HepG2 (cell line): ENCODE measurements around the gene MRPL42. TPM values are rescaled to one million over a fixed set of nuclear protein-coding genes. Genes with fewer than 3 reads are reported as not detected.

Source experiments
- CHCHD3 ChIP-seq: sonication (generic); formaldehyde crosslinking; IDR thresholded peaks from 2 replicates; pipeline ENCODE4 v1.8.0; 2022; ENCODE audit warnings: mild to moderate bottlenecking, missing genetic modification reagents, moderate library complexity
- DBP ChIP-seq: sonication (generic); formaldehyde crosslinking; IDR thresholded peaks from 2 replicates; pipeline ENCODE4 v1.4.0; 2020; ENCODE audit warnings: missing genetic modification reagents; ENCODE audit errors: not compliant biosample characterization
- NR2C2 ChIP-seq: sonication (generic); formaldehyde crosslinking; IDR thresholded peaks from 2 replicates; pipeline ENCODE4 v1.4.0; 2020; ENCODE audit warnings: missing genetic modification reagents, mild to moderate bottlenecking, moderate library complexity, borderline replicate concordance
- RNF219 ChIP-seq: sonication (generic); formaldehyde crosslinking; IDR thresholded peaks from 2 replicates; pipeline ENCODE4 v1.5.0; 2020; ENCODE audit warnings: mild to moderate bottlenecking, missing genetic modification reagents
- SOX13 ChIP-seq, 3 experiments: fragments of 450-650 bp in 1 of 3; sonication (generic) in 1 of 3; formaldehyde crosslinking in 1 of 3; IDR thresholded peaks in 2 of 3; conservative IDR thresholded peaks in 1 of 3; 2 replicates each; pipeline versions ENCODE4 v1.5.0 to v1.6.1; 2016 to 2020; ENCODE audit warnings: antibody characterized with exemption in 1 of 3, mild to moderate bottlenecking in 1 of 3, missing compliant biosample characterization in 1 of 3, missing genetic modification reagents in 1 of 3, moderate library complexity in 1 of 3
- SSRP1 ChIP-seq: IDR thresholded peaks from 2 replicates; pipeline ENCODE4 v1.6.1; 2016; ENCODE audit warnings: control low read depth
- U2AF1 ChIP-seq: fragments of 200-400 bp; formaldehyde crosslinking; optimal IDR thresholded peaks from 2 replicates; pipeline ENCODE3; 2017; ENCODE audit warnings: mild to moderate bottlenecking, low read depth, low read length
- YEATS4 ChIP-seq: sonication (generic); formaldehyde crosslinking; IDR thresholded peaks from 2 replicates; pipeline ENCODE4 v1.4.0; 2020; ENCODE audit warnings: missing genetic modification reagents, borderline replicate concordance
- YY1 ChIP-seq: IDR thresholded peaks from 2 replicates; pipeline ENCODE4 v1.6.1; 2011; ENCODE audit warnings: low read length, low read depth, moderate library complexity, mild to moderate bottlenecking; ENCODE audit not compliant: insufficient read depth, insufficient replicate concordance
- ZC3H13 ChIP-seq: sonication (generic); formaldehyde crosslinking; IDR thresholded peaks from 2 replicates; pipeline ENCODE4 v1.8.1; 2023; ENCODE audit warnings: mild to moderate bottlenecking, missing genetic modification reagents, moderate library complexity
- ZFP41 ChIP-seq: sonication (generic); formaldehyde crosslinking; IDR thresholded peaks from 2 replicates; pipeline ENCODE4 v1.4.0; 2020; ENCODE audit warnings: mild to moderate bottlenecking, missing genetic modification reagents, borderline replicate concordance
- ZNF274 ChIP-seq: sonication (generic); formaldehyde crosslinking; IDR thresholded peaks from 2 replicates; pipeline ENCODE4 v1.5.1; 2020; ENCODE audit warnings: mild to moderate bottlenecking, missing genetic modification reagents
- ZNF414 ChIP-seq: sonication (generic); formaldehyde crosslinking; IDR thresholded peaks from 2 replicates; pipeline ENCODE4 v1.5.0; 2020; ENCODE audit warnings: missing genetic modification reagents
- ZNF724P ChIP-seq: sonication (generic); formaldehyde crosslinking; IDR thresholded peaks from 2 replicates; pipeline ENCODE4 v1.8.0; 2022; ENCODE audit warnings: missing genetic modification reagents, borderline replicate concordance
- ZSCAN9 ChIP-seq: IDR thresholded peaks from 2 replicates; pipeline ENCODE4 v1.6.1; 2016; ENCODE audit warnings: borderline replicate concordance
- polyA plus RNA-seq, 8 experiments: library from polyadenylated mRNA; depleted of rRNA in 3 of 8; stranded (reverse) in 7 of 8; unstranded in 1 of 8; fragments of >200 nt; fragmentation: Illumina TruSeq in 4 of 8; extraction: Trizol in 4 of 8; gene quantifications; 2 replicates each; pipeline versions ENCODE4 v1.2.1 to v1.2.3, GENCODE V29; 2011 to 2016; ENCODE audit warnings: low read depth in 4 of 8, missing spikeins in 1 of 8, mixed read lengths in 1 of 8; ENCODE audit not compliant: insufficient read depth in 1 of 8
- total RNA-seq, 5 experiments: library from RNA; depleted of rRNA; stranded (reverse); fragments of >200 nt; fragmentation: Illumina TruSeq; extraction: Trizol; gene quantifications; 2 replicates each; pipeline ENCODE4 v1.2.3, GENCODE V29; 2016; ENCODE audit warnings: low read depth in 1 of 5
- TF ChIP-seq, protein P1 (sequence below): sonication (generic); formaldehyde crosslinking; IDR thresholded peaks from 2 replicates; pipeline ENCODE4 v1.8.0; 2022; ENCODE audit warnings: mild to moderate bottlenecking, missing genetic modification reagents, borderline replicate concordance
- TF ChIP-seq, protein P2 (sequence below): sonication (generic); formaldehyde crosslinking; IDR thresholded peaks from 2 replicates; pipeline ENCODE4 v1.8.1; 2022; ENCODE audit warnings: mild to moderate bottlenecking, missing genetic modification reagents
- TF ChIP-seq, protein P3 (sequence below): sonication (generic); formaldehyde crosslinking; conservative IDR thresholded peaks from 2 replicates; pipeline ENCODE4 v1.8.0; 2022; ENCODE audit warnings: mild to moderate bottlenecking, moderate library complexity, missing genetic modification reagents

Gene MRPL42
- total and polyA plus RNA-seq, 2 of the 13 experiments (the other 11 are each of a cell fraction or from before 2014, with no cell fraction given), result 93.3 to 148 TPM

- TF ChIP-seq, protein P1, sequence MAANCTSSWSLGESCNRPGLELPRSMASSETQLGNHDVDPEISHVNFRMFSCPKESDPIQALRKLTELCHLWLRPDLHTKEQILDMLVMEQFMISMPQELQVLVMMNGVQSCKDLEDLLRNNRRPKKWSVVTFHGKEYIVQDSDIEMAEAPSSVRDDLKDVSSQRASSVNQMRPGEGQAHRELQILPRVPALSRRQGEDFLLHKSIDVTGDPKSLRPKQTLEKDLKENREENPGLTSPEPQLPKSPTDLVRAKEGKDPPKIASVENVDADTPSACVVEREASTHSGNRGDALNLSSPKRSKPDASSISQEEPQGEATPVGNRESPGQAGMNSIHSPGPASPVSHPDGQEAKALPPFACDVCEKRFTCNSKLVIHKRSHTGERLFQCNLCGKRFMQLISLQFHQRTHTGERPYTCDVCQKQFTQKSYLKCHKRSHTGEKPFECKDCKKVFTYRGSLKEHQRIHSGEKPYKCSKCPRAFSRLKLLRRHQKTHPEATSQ, result peak; percentile 76; the same call in 1 of the 2 replicates
- peak; percentile 71; the same call in 1 of the 2 replicates for TF ChIP-seq CHCHD3 (CRISPR knock-in tag)
- TF ChIP-seq SSRP1 (CRISPR knock-in tag), result no peak
- peak; percentile 91 for TF ChIP-seq YY1
- TF ChIP-seq SOX13 (IDR thresholded peaks at IDR 0.05), result no peak
- peak in 1 of 2 experiments; percentile 39; a peak in 2 of 4 replicates for TF ChIP-seq SOX13 (CRISPR knock-in tag; conservative IDR thresholded peaks at IDR 0.05 in 1 of 2, IDR thresholded peaks at IDR 0.05 in 1 of 2)
- peak; percentile 95 for TF ChIP-seq YEATS4 (CRISPR knock-in tag)
- TF ChIP-seq NR2C2 (CRISPR knock-in tag), result peak; percentile 93
- peak; percentile 47; the same call in 1 of the 2 replicates for TF ChIP-seq ZSCAN9 (CRISPR knock-in tag)
- peak; percentile 79 for TF ChIP-seq ZC3H13 (CRISPR knock-in tag)
- peak; percentile 40 for TF ChIP-seq ZNF724P
- peak; percentile 82 for TF ChIP-seq ZNF274 (CRISPR knock-in tag)
- TF ChIP-seq, protein P2, sequence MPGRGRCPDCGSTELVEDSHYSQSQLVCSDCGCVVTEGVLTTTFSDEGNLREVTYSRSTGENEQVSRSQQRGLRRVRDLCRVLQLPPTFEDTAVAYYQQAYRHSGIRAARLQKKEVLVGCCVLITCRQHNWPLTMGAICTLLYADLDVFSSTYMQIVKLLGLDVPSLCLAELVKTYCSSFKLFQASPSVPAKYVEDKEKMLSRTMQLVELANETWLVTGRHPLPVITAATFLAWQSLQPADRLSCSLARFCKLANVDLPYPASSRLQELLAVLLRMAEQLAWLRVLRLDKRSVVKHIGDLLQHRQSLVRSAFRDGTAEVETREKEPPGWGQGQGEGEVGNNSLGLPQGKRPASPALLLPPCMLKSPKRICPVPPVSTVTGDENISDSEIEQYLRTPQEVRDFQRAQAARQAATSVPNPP (CRISPR knock-in tag), result peak; percentile 6; the same call in 1 of the 2 replicates
- TF ChIP-seq, protein P3, sequence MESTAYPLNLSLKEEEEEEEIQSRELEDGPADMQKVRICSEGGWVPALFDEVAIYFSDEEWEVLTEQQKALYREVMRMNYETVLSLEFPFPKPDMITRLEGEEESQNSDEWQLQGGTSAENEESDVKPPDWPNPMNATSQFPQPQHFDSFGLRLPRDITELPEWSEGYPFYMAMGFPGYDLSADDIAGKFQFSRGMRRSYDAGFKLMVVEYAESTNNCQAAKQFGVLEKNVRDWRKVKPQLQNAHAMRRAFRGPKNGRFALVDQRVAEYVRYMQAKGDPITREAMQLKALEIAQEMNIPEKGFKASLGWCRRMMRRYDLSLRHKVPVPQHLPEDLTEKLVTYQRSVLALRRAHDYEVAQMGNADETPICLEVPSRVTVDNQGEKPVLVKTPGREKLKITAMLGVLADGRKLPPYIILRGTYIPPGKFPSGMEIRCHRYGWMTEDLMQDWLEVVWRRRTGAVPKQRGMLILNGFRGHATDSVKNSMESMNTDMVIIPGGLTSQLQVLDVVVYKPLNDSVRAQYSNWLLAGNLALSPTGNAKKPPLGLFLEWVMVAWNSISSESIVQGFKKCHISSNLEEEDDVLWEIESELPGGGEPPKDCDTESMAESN (CRISPR knock-in tag), result peak; percentile 77; the same call in 1 of the 2 replicates
- no peak; the same call in 1 of the 2 replicates for TF ChIP-seq ZFP41 (CRISPR knock-in tag)
- TF ChIP-seq U2AF1, result no peak
- no peak for TF ChIP-seq DBP (CRISPR knock-in tag)
- no peak; the same call in 1 of the 2 replicates for TF ChIP-seq RNF219 (CRISPR knock-in tag)
- peak; percentile 75; the same call in 1 of the 2 replicates for TF ChIP-seq ZNF414
These were observed 25.5 kb upstream of the MRPL42 start, which contains the start of gene UBE2N (continued) for GRCh38 chr12:93441617-93442410.
